Muscle of leg (tissue), 16 donors: ENCODE measurements around the gene PCDH8. TPM values are rescaled to one million over a fixed set of nuclear protein-coding genes. Genes with fewer than 3 reads are reported as not detected.

Source experiments
- DNase-seq: peaks from one replicate; pipeline ENCODE4 v3.0.0; 2013
- H3K27ac ChIP-seq: one replicate; pipeline ENCODE4 v1.5.1; 2013; ENCODE audit warnings: mild to moderate bottlenecking, low read length, control low read depth
- H3K27me3 ChIP-seq: one replicate; pipeline ENCODE4 v1.6.1; 2013; ENCODE audit warnings: low read length; ENCODE audit not compliant: control insufficient read depth, insufficient read depth
- H3K36me3 ChIP-seq: one replicate; pipeline ENCODE4 v1.6.1; 2013; ENCODE audit warnings: low read length; ENCODE audit not compliant: control insufficient read depth, insufficient read depth
- H3K4me1 ChIP-seq: one replicate; pipeline ENCODE4 v1.6.1; 2013; ENCODE audit warnings: low read length; ENCODE audit not compliant: control insufficient read depth, insufficient read depth
- H3K4me3 ChIP-seq: one replicate; pipeline ENCODE4 v1.5.1; 2013; ENCODE audit warnings: low read length, control low read depth
- H3K9me3 ChIP-seq: replicated peaks from 2 replicates; pipeline ENCODE4 v1.6.1; 2013; ENCODE audit warnings: low read depth, low read length; ENCODE audit not compliant: control insufficient read depth
- WGBS: methylation state at CpG from one replicate; pipeline ENCODE4 v1.1.5; 2013; ENCODE audit warnings: missing lambda C conversion rate; ENCODE audit not compliant: insufficient coverage; 5-methylcytosine and 5-hydroxymethylcytosine counted together
- long read RNA-seq, 11 donors: transcript quantifications; one replicate each; lab custom pipeline, GENCODE V29; 2026
- polyA plus RNA-seq, 8 donors: library from polyadenylated mRNA; unstranded; fragments of 120-200 nt; gene quantifications; one replicate each; pipeline versions ENCODE4 v1.2.1 to v1.2.3, GENCODE V29; 2013; ENCODE audit warnings: inconsistent platforms in 1 of 8, low replicate concordance in 1 of 8; ENCODE audit not compliant: insufficient read length in 8 of 8, insufficient read depth in 1 of 8
- total RNA-seq: library from RNA; stranded (reverse); fragments of 120-200 nt; gene quantifications from one replicate; pipeline ENCODE4 v1.2.4, GENCODE V29; 2013

PCDH8 gene, protein sequence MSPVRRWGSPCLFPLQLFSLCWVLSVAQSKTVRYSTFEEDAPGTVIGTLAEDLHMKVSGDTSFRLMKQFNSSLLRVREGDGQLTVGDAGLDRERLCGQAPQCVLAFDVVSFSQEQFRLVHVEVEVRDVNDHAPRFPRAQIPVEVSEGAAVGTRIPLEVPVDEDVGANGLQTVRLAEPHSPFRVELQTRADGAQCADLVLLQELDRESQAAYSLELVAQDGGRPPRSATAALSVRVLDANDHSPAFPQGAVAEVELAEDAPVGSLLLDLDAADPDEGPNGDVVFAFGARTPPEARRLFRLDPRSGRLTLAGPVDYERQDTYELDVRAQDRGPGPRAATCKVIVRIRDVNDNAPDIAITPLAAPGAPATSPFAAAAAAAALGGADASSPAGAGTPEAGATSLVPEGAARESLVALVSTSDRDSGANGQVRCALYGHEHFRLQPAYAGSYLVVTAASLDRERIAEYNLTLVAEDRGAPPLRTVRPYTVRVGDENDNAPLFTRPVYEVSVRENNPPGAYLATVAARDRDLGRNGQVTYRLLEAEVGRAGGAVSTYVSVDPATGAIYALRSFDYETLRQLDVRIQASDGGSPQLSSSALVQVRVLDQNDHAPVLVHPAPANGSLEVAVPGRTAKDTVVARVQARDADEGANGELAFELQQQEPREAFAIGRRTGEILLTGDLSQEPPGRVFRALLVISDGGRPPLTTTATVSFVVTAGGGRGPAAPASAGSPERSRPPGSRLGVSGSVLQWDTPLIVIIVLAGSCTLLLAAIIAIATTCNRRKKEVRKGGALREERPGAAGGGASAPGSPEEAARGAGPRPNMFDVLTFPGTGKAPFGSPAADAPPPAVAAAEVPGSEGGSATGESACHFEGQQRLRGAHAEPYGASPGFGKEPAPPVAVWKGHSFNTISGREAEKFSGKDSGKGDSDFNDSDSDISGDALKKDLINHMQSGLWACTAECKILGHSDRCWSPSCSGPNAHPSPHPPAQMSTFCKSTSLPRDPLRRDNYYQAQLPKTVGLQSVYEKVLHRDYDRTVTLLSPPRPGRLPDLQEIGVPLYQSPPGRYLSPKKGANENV
- 0.44 TPM for total RNA-seq
- 1 to 10 TPM in 4 of 8 donors, under 1 TPM in 4; 0.44 to 2.2 (median 0.90) TPM for polyA plus RNA-seq
- long read RNA-seq, donor 1, result 0 reads
- long read RNA-seq, donor 2, result 0 reads
- long read RNA-seq, donor 3, result 0 reads
- long read RNA-seq, donor 4, full-length matches to known transcripts, result 2 of 2 reads
- long read RNA-seq, donor 4, partial matches to known transcripts, result 0 of 2 reads
- long read RNA-seq, donor 4, other reads (novel, unspliced or antisense), result 0 of 2 reads
- long read RNA-seq, donor 5, full-length matches to known transcripts, result 1 of 1 reads
- long read RNA-seq, donor 5, partial matches to known transcripts, result 0 of 1 reads
- long read RNA-seq, donor 5, other reads (novel, unspliced or antisense), result 0 of 1 reads
- long read RNA-seq, donor 6, result 0 reads
- long read RNA-seq, donor 7, full-length matches to known transcripts, result 1 of 1 reads
- long read RNA-seq, donor 7, partial matches to known transcripts, result 0 of 1 reads
- long read RNA-seq, donor 7, other reads (novel, unspliced or antisense), result 0 of 1 reads
- long read RNA-seq, donor 8, result 0 reads
- long read RNA-seq, donor 9, result 0 reads
- long read RNA-seq, donor 10, full-length matches to known transcripts, result 1 of 1 reads
- long read RNA-seq, donor 10, partial matches to known transcripts, result 0 of 1 reads
- long read RNA-seq, donor 10, other reads (novel, unspliced or antisense), result 0 of 1 reads
- long read RNA-seq, donor 11, result 0 reads

DNA sequence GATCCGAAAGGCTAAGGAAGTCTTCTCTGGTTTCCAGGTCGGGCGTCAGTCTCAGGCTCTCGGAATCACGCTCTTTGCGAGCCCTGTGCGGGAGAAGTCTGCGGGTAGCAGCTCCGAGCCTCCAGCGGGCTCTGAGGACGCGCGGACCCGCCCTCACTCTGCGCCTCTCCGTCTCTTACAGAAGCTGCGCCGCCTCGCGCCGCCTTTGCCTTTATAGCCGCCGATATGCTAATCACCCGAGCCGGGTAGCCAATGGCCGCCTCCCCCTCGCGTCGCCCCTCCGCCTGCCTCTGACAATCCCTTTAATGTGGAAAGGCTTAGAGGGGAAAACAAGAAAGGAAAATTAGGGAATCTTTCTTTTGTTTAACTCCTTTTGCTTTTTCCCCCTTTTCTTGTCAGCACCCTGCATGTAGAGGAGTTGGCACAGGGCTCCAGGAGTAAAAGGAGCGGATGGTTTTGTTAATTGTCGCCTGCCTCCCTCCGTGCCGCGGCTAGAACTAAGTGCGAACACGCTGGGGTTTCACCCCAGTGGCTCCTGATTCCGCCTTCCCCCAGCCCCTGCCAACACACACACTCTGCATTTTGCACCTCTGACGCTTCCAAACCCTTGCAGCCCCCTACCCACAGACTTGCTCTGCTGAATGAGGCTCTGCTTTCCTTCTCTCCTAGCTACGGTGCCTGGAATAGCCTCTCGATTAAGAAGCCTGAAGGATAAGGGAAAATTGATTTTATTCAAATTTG lies at the start of gene PCDH8:
Gene PCDH8 (minus strand): TSS at position 186 of the 741 bp plus-strand sequence. CDS start 204 bp downstream, outside the sequence.
- Histone ChIP-seq H3K27me3 (peaks cover 67% of the 10 kb centered on the region), H3K36me3 (no peaks in the 10 kb centered on the region), H3K4me1 (peaks cover 48% of the 10 kb centered on the region), H3K4me3 (no peak within 1 kb of the TSS), H3K9me3 (no peaks in the 10 kb centered on the region), H3K27ac (no peak within 1 kb of the TSS)
- WGBS, result under 1% methylated on average over 21 of the region's 41 CpGs
- DNase-seq, result peak; percentile 65

- no peaks in the 10 kb centered on the region for H3K36me3 ChIP-seq
- H3K4me1 ChIP-seq, result peaks cover 6% of the 10 kb centered on the region
- peak overlapping the region; percentile 59 for H3K27ac ChIP-seq
- no peak overlapping the region for H3K4me3 ChIP-seq
- H3K27me3 ChIP-seq, result peaks cover 2% of the 10 kb centered on the region
- WGBS, result 29% methylated on average over 5 of the region's 8 CpGs
- DNase-seq, result peak; percentile 77
- H3K9me3 ChIP-seq, result no peaks in the 10 kb centered on the region
Observed at GRCh38 chr13:52896827-52897659, 48.6 kb upstream of the PCDH8 start.

DNA sequence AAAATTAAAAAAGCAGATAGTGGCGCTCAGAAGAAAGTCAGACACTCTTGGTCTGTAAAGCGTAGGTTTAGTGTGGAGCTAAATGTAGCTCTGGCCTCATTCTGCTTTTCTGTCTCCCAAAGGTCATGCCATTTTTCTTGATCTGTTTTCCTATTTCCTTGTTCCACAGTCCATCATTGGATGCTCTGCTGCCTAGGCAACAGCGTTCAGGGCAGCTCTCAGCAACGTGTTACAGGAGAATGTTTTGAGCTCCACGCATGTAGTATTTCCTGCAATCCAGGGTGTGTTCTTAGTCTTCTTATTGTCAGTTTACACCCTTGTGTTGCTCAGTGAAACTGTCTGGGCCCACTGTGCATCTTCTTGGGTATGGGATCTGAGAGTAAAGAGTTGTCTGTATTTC lies 46.0 kb upstream of the PCDH8 start:
- WGBS, result 75% methylated on average over 5 of the region's 5 CpGs
- H3K4me3 ChIP-seq, result no peak overlapping the region
- H3K36me3 ChIP-seq, result no peaks in the 10 kb centered on the region
- peaks cover 6% of the 10 kb centered on the region for H3K4me1 ChIP-seq
- no peaks in the 10 kb centered on the region for H3K9me3 ChIP-seq
- DNase-seq, result no peak
- no peak overlapping the region for H3K27ac ChIP-seq
- H3K27me3 ChIP-seq, result peaks cover 2% of the 10 kb centered on the region

DNA sequence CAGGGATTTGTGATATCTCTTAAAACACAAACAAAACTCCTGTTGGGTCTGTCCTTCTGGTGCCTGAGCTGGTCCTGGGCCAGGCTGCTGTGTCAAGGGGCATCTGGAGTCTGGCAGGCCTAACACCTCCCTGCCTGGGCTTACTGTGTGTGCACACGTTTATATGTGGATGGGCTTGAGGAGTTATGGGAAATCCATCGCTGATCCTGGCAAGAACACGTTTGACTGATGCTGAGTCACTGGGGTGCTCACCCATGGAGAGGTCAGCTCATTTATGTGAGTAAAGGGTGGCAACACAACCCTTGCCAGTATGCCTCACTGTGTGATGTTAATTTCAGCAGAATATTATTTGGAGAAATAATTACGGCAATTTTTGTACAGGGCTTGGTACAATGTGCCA lies 44.5 kb upstream of the PCDH8 start:
- Histone ChIP-seq H3K27ac (no peak overlapping the region), H3K27me3 (peaks cover 2% of the 10 kb centered on the region), H3K36me3 (no peaks in the 10 kb centered on the region), H3K9me3 (no peaks in the 10 kb centered on the region), H3K4me3 (no peak overlapping the region), H3K4me1 (peaks cover 6% of the 10 kb centered on the region)
- no peak for DNase-seq
- 29% methylated on average over 1 of the region's 4 CpGs for WGBS

DNA sequence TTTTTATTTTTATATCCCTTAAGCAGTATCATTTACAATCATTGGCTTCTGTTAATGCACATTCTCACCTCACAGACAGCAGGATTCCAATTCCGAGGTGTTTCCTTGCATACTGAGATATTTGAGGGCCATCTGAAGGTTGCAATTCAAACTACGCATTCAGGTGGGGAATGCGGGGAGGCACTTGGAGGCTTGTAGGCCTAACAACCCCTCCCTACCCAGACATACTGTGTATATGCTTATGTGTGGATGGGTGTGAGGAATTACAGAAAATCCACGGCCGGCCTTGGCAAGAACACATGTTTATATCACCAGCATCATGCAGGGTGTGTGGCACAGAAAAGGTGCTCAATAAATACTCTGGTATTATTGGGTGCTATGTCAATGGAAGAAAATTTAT lies 43.3 kb upstream of the PCDH8 start:
- H3K36me3 ChIP-seq, result no peaks in the 10 kb centered on the region
- no peak overlapping the region for H3K27ac ChIP-seq
- peaks cover 6% of the 10 kb centered on the region for H3K4me1 ChIP-seq
- H3K4me3 ChIP-seq, result no peak overlapping the region
- H3K9me3 ChIP-seq, result no peaks in the 10 kb centered on the region
- H3K27me3 ChIP-seq, result peaks cover 2% of the 10 kb centered on the region
- no peak for DNase-seq
- no CpG with 5 or more reads among the region's 5 CpGs for WGBS

DNA sequence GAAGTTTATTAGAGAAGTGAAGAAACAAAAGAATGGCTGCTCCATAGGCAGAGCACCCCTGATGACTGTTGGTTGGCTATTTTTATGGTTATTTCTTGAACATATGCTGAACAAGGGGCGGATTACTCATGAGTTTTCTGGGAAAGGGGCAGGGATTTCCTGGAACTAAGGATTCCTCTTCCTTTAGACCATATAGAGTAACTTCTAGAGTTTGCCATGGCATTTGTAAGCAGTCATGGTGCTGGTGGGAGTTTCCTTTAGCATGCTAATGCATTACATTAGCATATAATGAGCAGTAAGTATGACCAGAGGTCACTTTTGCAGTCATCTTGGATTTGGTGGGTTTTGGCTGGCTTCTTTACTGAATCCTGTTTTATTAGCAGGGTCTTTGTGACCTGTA lies 38.7 kb upstream of the PCDH8 start:
- no peaks in the 10 kb centered on the region for H3K36me3 ChIP-seq
- no peak for DNase-seq
- H3K4me3 ChIP-seq, result no peak overlapping the region
- H3K27me3 ChIP-seq, result no peaks in the 10 kb centered on the region
- no peaks in the 10 kb centered on the region for H3K9me3 ChIP-seq
- no CpG with 5 or more reads among the region's 1 CpG for WGBS
- H3K27ac ChIP-seq, result no peak overlapping the region
- H3K4me1 ChIP-seq, result no peaks in the 10 kb centered on the region

DNA sequence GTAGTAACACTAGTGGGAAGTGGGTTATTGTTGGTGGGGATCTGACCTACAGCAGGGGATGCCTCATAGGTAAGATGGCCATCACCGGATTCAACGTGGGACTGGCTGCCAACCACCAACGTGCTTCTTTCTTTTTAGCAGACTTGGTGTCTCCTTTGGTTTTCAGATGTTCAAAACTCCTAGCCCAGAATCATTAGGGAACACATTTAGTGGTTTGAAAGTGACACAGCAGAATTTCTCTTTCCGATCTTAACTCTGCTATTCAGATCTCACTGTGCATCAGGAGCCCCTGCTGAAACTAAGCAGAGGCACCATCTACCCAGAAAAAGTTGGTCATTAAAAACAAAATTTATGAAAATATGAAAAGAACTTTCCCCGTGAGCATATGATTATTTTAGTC lies 36.7 kb upstream of the PCDH8 start:
- Histone ChIP-seq H3K4me3 (no peak overlapping the region), H3K27ac (no peak overlapping the region), H3K4me1 (peaks cover 5% of the 10 kb centered on the region), H3K27me3 (no peaks in the 10 kb centered on the region), H3K9me3 (no peaks in the 10 kb centered on the region), H3K36me3 (no peaks in the 10 kb centered on the region)
- WGBS, result no CpG with 5 or more reads among the region's 5 CpGs
- DNase-seq, result no peak

GRCh38 chr13:52884429-52885010 lies 36.1 kb upstream of the PCDH8 start:
- DNase-seq, result peak; percentile 61

More at GRCh38 chr13:52884429-52885010, 36.1 kb upstream of the PCDH8 start:
- Histone ChIP-seq H3K4me3 (no peak overlapping the region), H3K27me3 (no peaks in the 10 kb centered on the region), H3K36me3 (no peaks in the 10 kb centered on the region), H3K27ac (no peak overlapping the region), H3K9me3 (no peaks in the 10 kb centered on the region), H3K4me1 (peaks cover 5% of the 10 kb centered on the region)
- WGBS, result 50% methylated on average over 2 of the region's 7 CpGs
